Body of pancreas (tissue), 4 donors: ENCODE results near the gene STK32B. TPM values are rescaled to one million over a fixed set of nuclear protein-coding genes. Genes with fewer than 3 reads are reported as not detected.

ENCODE experiments used
- ATAC-seq: fragments of 150-250 bp; one replicate; pipeline ENCODE4 v1.9.1; 2016
- DNase-seq, 4 donors: peaks; one replicate each; pipeline ENCODE4 v3.0.0-alpha.2; 2019
- H3K27ac ChIP-seq, 4 donors: fragments of 200-600 bp; sonication (generic); 1 replicate in 3 of 4; 2 replicates in 1 of 4; pipeline versions ENCODE4 v1.5.1 to v1.6.1; 2016 to 2019; ENCODE audit warnings: mild to moderate bottlenecking in 1 of 4, mixed read lengths in 1 of 4, moderate library complexity in 1 of 4
- H3K27me3 ChIP-seq, 2 donors: fragments of 200-600 bp; sonication (generic); one replicate each; pipeline ENCODE4 v1.6.0; 2016; ENCODE audit warnings: mild to moderate bottlenecking in 1 of 2
- H3K36me3 ChIP-seq, 2 donors: fragments of 200-600 bp; sonication (generic); replicated peaks in 1 of 2; 2 replicates each; pipeline ENCODE4 v1.5.1; 2016; ENCODE audit warnings: low read depth in 2 of 2; ENCODE audit not compliant: insufficient read depth in 1 of 2
- H3K4me1 ChIP-seq: fragments of 200-600 bp; sonication (generic); one replicate; pipeline ENCODE4 v1.6.0; 2016
- H3K4me3 ChIP-seq, 2 donors: fragments of 200-600 bp; sonication (generic); 1 replicate in 1 of 2; 2 replicates in 1 of 2; pipeline ENCODE4 v1.5.1; 2016 to 2019
- H3K9me3 ChIP-seq, 3 donors: fragments of 200-600 bp; sonication (generic); 1 replicate in 2 of 3; 2 replicates in 1 of 3; pipeline ENCODE4 v1.5.1; 2016
- POLR2A ChIP-seq, 3 donors: fragments of 450-650 bp; IDR thresholded peaks; one replicate each; pipeline ENCODE4 v1.6.1; 2016; ENCODE audit warnings: antibody characterized with exemption in 3 of 3, mild to moderate bottlenecking in 2 of 3
- WGBS, 2 donors: methylation state at CpG; one replicate each; pipeline ENCODE4 v1.1.5; 2017; 5-methylcytosine and 5-hydroxymethylcytosine counted together
- intact Hi-C: fragments of 100-400 bp; cut with DNase I; formaldehyde crosslinking; loops from one replicate; pipeline ENCODE4 v1.15.1; 2023
- total RNA-seq, 2 donors: library from RNA; depleted of rRNA; stranded (reverse); fragments of >200 nt; gene quantifications; one replicate each; pipeline ENCODE4 v1.1.0, GENCODE V29; 2016
- TF ChIP-seq, protein P1 (sequence below), 7 experiments: fragments of 450-650 bp in 4 of 7; fragments of 200-600 bp in 3 of 7; sonication (generic) in 3 of 7; IDR thresholded peaks; one replicate each; pipeline ENCODE4 v1.5.1; 2016 to 2019; ENCODE audit warnings: antibody characterized with exemption in 7 of 7

STK32B gene
- total RNA-seq, 2 donors from 2014 or later = 1.3 to 4.9 TPM

DNA sequence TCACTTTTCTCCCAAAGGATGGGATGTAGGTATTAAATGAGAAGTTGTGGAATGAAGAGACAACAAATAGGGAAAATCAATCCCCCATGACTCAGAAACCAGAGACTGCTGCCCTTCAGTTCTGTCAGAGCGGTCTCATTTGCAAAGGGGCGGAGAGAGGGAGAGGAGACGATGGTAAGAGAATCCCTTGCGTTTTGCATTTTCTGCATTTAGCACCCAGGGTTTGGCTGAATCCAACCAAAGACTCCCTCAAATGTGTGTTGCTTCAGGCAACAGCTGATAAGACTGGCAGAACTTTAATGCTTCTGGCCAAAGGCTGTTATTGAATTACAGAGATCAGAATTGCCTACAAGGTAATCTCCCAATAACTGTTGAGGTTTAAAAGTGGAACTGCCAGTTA is 426.9 kb downstream of the STK32B start:
- DNase-seq (no peak), ATAC-seq (no peak)
- TF ChIP-seq POLR2A (IDR thresholded peaks at IDR 0.05) = no peak
- TF ChIP-seq, protein P1, sequence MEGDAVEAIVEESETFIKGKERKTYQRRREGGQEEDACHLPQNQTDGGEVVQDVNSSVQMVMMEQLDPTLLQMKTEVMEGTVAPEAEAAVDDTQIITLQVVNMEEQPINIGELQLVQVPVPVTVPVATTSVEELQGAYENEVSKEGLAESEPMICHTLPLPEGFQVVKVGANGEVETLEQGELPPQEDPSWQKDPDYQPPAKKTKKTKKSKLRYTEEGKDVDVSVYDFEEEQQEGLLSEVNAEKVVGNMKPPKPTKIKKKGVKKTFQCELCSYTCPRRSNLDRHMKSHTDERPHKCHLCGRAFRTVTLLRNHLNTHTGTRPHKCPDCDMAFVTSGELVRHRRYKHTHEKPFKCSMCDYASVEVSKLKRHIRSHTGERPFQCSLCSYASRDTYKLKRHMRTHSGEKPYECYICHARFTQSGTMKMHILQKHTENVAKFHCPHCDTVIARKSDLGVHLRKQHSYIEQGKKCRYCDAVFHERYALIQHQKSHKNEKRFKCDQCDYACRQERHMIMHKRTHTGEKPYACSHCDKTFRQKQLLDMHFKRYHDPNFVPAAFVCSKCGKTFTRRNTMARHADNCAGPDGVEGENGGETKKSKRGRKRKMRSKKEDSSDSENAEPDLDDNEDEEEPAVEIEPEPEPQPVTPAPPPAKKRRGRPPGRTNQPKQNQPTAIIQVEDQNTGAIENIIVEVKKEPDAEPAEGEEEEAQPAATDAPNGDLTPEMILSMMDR (IDR thresholded peaks at IDR 0.05) = no peak
- H3K4me1 ChIP-seq = no peaks in the 10 kb centered on the region
- WGBS, 2 donors = 55 to 64% methylated on average over 4 of the region's 4 CpGs
- no peaks in the 10 kb centered on the region for H3K27me3 ChIP-seq
- no peaks in the 10 kb centered on the region for H3K9me3 ChIP-seq
- no peak overlapping the region for H3K27ac ChIP-seq
- no peaks in the 10 kb centered on the region for H3K36me3 ChIP-seq
- H3K4me3 ChIP-seq = no peak overlapping the region
- intact Hi-C loops = no loop called here

DNA sequence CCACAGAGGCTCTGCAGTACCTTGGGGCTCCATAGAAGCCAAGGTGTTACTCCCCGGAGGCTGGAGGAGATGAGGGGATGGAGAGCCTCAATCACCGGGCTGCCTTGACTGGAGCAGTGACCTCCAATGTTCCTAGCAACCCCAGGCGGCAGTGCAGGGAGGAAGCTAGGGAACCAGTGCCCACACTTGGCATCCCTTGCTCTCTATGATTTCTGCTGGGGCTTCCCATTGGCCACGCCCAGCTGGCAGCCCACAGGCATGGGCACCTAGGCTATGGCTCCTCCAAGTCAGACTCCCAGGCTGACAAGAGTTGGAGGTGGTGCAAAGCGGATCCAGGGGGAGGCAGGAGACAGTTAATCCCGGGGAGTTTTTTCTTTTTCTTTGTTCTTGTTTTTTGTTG is 427.4 kb downstream of the STK32B start:
- DNase-seq (no peak), ATAC-seq (no peak)
- intact Hi-C loops = no loop called here
- no peaks in the 10 kb centered on the region for H3K9me3 ChIP-seq
- TF ChIP-seq, protein P1 (IDR thresholded peaks at IDR 0.05) = no peak
- no peak for TF ChIP-seq POLR2A (IDR thresholded peaks at IDR 0.05)
- H3K4me3 ChIP-seq = no peak overlapping the region
- no peaks in the 10 kb centered on the region for H3K4me1 ChIP-seq
- no peaks in the 10 kb centered on the region for H3K36me3 ChIP-seq
- no peak overlapping the region for H3K27ac ChIP-seq
- no peaks in the 10 kb centered on the region for H3K27me3 ChIP-seq
- 74 to 84% methylated on average over 6 of the region's 6 CpGs for WGBS, 2 donors

DNA sequence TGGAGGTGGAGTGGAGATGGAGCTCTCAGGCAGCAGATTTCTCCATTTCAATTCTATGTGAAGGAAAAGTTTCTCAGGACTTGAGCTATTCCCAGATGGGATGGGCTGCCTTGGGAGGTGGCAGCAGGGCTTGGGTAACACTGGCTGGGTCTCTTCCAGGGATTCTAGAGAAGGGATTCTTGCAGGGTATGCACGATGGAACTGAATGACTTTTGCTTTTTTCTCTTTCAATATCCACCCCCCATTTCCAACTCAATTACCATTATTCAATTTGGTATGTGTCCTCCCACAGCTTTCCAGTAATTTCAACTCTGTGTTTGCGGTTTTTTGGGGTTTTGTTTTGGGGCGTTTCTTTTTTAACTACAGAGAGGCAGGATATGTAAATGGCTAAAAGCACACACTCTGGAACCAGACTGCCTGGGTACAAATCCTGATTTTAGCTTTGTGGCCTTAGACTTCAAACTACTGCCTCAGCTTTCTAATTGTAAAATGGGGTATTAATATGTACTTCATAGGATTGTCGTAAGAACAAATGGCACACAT is 428.3 kb downstream of the STK32B start:
- WGBS, 2 donors = 67 to 75% methylated on average over 4 of the region's 4 CpGs
- H3K27me3 ChIP-seq = no peaks in the 10 kb centered on the region
- no peaks in the 10 kb centered on the region for H3K4me1 ChIP-seq
- no peaks in the 10 kb centered on the region for H3K9me3 ChIP-seq
- no peak overlapping the region for H3K4me3 ChIP-seq
- intact Hi-C loops = no loop called here
- no peaks in the 10 kb centered on the region for H3K36me3 ChIP-seq
- DNase-seq (no peak), ATAC-seq (no peak)
- TF ChIP-seq, protein P1 (IDR thresholded peaks at IDR 0.05) = no peak
- TF ChIP-seq POLR2A (IDR thresholded peaks at IDR 0.05) = no peak
- no peak overlapping the region for H3K27ac ChIP-seq

DNA sequence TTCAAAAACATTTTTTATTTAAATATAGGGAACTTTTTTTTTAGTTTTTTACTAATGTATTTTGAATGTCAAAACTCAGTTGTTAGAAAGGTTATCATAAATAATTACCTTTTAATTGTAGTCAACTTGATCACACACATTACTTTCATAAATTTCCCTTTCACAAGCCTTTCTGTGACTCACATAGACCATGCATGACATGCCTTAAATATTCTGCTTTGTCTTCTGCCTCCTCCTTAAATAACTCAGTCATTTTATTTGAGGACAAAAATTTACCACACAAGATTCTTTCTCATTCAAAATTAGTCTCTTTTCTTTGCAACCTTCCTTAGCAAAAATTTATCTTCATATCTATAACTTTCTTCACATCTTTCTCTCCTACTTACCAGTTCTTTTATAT is 437.1 kb downstream of the STK32B start:
- H3K9me3 ChIP-seq = no peaks in the 10 kb centered on the region
- TF ChIP-seq, protein P1 (IDR thresholded peaks at IDR 0.05) = no peak
- TF ChIP-seq POLR2A (IDR thresholded peaks at IDR 0.05) = no peak
- DNase-seq (no peak), ATAC-seq (no peak)
- intact Hi-C loops = no loop called here
- H3K36me3 ChIP-seq = no peaks in the 10 kb centered on the region
- H3K4me1 ChIP-seq = no peaks in the 10 kb centered on the region
- H3K27me3 ChIP-seq = no peaks in the 10 kb centered on the region
- no peak overlapping the region for H3K27ac ChIP-seq
- H3K4me3 ChIP-seq = no peak overlapping the region

DNA sequence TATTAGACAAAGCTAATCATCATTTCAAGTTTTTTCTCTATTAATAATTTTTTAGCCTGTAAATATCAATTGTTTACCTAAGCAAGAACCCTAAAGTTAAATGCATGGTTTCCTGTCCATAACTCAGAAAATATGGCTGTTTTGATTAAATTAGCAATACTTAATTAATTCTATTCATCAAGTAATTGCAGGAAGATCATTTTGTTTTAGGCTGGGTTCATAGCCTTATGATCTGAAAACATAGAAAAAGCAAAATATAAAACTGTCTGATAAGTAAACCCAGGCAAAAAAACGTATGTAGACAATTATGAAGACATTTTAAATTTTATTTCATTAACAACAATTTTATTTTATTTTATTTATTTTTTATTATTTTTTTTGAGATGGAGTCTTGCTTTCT is 438.0 kb downstream of the STK32B start:
- Histone ChIP-seq H3K27ac (no peak overlapping the region), H3K27me3 (no peaks in the 10 kb centered on the region), H3K9me3 (no peaks in the 10 kb centered on the region), H3K4me3 (no peak overlapping the region), H3K4me1 (no peaks in the 10 kb centered on the region), H3K36me3 (no peaks in the 10 kb centered on the region)
- intact Hi-C loops = no loop called here
- 44 to 63% methylated on average over 1 of the region's 1 CpG for WGBS, 2 donors
- TF ChIP-seq POLR2A (IDR thresholded peaks at IDR 0.05) = no peak
- TF ChIP-seq, protein P1 (IDR thresholded peaks at IDR 0.05) = no peak
- ATAC-seq (no peak), DNase-seq (no peak)
